Right renal pelvis (tissue), 4 donors: ENCODE results near the gene PPM1M. TPM values are rescaled to one million over a fixed set of nuclear protein-coding genes. Genes with fewer than 3 reads are reported as not detected.
"Not testable (repeated sequence)": the region's sequence is repeated elsewhere in the genome, so short reads cannot be mapped to it uniquely, and the experiment has no call there.

Source experiments
- DNase-seq, 4 donors: peaks; one replicate each; pipeline ENCODE4 v3.0.0-alpha.2; 2013; ENCODE audit warnings: low read depth in 4 of 4, low spot score in 3 of 4, missing footprints in 1 of 4
- polyA plus RNA-seq, 4 donors: library from polyadenylated mRNA; unstranded; fragments of 120-200 nt; gene quantifications; one replicate each; pipeline ENCODE4 v1.2.1, GENCODE V29; 2013; ENCODE audit not compliant: insufficient read length in 4 of 4

The PPM1M gene
- polyA plus RNA-seq, 4 donors = 17.9 to 20.6 (median 20.1) TPM

DNA sequence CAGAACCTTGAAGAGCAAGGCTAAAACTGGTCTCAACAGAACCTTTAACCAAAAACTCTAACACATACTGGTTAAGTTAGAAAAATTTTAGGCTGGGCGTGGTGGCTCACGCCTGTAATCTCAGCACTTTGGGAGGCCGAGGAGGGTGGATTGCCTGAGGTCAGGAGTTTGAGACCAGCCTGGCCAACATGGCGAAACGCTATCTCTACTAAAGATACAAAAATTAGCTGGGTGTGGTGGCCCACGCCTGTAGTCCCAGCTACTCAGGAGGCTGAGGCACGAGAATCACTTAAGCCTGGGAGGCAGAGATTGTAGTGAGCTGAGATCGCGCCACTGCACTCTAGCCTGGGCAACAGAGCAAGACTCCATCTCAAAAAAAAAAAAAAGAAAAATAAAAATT, 26.6 kb downstream of the PPM1M start:
- not testable (repeated sequence) for DNase-seq

DNA sequence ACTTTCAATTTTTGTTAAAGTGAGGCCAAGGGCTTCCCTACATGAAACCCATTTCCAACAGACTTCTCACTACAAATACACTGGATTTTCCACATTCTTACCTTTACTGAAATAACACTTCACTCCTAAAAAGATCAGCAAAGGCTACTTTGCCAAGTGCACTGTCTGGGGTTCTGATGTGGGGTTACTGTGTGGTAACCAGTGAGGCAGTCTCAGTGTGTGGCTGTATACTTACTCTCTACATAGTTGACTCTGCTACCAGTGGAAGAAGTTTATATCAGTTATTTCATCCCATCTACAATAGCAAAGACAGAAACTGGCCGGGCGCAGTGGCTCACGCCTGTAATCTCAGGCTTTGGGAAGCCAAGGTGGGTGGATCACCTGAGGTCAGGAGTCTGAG, 27.3 kb downstream of the PPM1M start:
- DNase-seq = no peak

DNA sequence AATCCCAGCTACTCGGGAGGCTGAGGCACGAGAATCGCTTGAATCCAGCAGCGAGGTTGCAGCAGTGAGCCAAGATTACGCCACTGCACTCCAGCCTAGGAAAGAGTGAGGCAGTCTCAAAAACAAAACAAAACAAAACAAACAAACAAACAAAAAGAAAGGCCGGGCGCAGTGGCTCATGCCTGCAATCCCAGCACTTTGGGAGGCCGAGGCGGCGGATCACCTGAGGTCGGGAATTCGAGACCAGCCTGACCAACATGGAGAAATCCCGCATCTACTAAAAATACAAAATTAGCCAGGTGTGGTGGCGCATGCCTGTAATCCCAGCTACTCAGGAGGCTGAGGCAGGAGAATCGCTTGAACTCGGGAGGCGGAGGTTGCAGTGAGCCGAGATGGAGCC, 29.2 kb downstream of the PPM1M start:
- DNase-seq = not testable (repeated sequence)

DNA sequence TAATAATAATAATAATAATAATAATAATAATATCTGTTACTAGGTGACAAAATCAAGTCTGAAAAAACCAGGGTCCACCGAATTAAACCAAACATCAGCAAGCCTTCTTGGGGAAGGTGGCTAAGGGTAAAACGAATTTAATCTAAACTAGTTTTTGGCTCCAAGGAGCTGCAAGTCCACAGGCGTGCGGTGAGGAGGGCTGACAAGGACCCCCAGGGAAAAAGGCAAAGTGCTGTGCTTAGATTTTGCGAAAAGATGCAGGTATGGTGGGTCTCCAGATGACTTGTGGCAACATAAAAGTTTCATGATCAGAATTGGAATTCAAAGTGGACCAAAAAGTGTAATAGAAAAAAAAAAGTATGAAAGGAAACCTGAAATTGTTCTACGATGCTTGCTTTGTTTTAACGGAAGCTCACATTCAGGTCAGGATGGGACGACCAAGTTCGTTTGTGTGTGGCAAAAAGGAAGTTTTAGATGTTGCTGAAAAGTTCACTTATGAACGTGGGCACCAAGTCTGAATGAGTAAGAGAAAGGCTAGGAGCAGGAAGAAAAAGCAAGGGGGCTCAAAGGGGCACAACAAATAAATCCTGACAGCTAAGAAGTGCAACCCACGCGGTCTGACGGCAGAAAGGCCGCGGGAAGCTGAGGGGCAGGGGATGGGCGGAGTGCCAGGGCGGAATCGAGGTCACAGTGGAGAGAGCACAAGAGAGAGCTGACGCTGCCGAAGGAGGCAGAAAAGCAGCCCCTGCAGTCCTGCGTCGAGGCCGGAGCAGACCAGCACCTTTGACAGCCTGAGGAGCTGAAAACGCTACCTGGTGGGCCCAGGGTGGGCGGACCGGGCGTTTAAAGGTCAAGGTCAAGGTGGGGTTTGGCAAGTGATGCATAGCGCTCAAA, 31.8 kb downstream of the PPM1M start:
- peak in 1 of 4 donors; percentile 53 for DNase-seq

DNA sequence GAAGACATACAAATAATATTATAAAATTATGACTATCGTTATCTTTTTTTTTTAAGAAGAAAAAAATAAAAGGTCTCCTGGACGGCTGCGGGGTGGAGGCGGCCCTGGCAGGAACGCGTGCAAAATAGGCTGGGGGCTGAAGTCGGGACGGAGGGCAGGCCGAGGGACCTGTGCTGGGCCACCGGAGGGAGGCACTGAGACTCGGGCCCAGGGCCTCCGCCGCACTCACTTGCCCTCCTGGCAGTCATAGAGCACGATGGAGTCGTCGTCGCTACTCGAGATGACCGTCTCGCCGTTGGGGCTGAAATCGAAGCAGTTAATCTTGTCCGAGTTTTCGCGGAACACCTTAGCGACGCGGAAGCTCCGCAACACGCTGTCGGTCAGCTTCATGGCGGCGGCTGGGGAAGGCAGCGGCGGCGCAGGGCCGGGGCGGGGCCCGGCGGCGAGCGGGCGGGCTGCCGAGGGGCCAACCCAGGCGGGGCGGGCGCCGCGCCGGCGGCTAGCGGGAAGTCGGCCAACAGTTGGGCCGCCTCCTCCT, 32.5 kb downstream of the PPM1M start:
- DNase-seq = no peak

DNA sequence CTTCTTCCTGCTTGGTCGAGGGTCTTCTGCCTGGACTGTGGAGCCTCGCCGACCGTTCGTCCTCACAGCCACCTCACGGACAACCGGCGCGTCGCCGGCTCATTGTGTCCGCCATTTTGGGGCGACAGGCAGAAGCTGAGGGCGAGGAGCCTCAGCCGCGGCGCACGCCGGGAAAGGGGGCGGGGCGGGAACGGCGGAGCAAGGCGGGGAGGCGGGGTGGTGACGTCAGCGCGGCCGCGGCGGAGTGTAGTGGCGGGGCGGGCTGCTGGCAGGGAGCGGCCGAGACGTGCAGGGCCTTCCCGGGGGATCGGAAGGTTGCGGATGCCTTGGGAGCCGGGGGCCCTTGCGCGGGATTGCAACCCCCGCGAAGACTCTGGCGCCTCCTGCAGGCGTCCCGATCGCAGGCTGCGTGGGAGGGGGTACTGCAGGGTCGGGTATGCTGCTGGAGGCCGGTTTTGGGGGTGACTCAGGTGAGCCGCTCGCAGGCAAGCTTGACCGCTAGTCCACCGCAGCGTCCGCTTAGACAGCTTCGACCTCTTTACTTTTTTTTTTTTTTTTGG, 33.0 kb downstream of the PPM1M start, which contains the start of gene WDR82:
WDR82 (minus strand) TSS at position 140 of the 560 bp plus-strand sequence. CDS start 288 bp downstream, outside the sequence.
- peak; percentile 85 to 92 (median 86) for DNase-seq

DNA sequence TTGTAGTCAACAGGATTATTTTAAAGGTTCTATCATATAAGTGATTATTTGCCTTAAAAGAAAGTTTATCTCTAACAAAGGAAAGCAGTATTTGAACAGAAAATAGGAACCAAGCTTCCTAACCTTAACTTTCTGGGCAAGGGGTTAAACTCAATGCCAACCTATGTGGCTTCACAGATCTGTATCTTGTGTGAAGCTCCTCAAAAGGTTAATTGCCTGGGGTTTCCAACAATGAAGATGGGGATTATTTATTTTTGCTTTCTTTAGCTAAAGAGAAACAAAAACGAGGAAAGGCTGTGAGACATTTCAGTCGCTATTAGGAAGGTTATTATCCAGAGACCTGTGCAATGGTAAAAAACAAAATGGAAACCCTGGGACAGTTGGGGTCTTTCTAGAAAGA, 34.0 kb downstream of the PPM1M start:
- DNase-seq = no peak

DNA sequence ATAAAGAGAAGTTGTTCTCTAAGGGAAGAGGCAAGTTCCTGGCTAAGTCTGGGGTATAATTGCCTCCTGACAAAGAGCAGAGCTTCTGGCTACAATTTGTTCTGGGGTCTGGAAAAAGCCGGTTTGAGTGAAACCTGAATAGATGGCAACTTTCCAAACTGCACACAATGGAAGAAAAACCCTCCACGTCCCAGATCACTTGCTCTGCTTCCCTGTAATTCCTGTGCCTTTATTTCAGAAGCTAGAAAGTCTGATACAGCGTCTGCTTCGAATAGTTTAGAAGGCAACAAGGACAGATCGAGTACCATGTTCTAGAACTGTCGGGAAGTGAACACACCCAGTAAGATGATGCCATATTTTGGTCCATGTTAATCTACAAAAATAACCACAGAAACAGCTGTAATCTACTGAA, 34.5 kb downstream of the PPM1M start:
- no peak for DNase-seq

DNA sequence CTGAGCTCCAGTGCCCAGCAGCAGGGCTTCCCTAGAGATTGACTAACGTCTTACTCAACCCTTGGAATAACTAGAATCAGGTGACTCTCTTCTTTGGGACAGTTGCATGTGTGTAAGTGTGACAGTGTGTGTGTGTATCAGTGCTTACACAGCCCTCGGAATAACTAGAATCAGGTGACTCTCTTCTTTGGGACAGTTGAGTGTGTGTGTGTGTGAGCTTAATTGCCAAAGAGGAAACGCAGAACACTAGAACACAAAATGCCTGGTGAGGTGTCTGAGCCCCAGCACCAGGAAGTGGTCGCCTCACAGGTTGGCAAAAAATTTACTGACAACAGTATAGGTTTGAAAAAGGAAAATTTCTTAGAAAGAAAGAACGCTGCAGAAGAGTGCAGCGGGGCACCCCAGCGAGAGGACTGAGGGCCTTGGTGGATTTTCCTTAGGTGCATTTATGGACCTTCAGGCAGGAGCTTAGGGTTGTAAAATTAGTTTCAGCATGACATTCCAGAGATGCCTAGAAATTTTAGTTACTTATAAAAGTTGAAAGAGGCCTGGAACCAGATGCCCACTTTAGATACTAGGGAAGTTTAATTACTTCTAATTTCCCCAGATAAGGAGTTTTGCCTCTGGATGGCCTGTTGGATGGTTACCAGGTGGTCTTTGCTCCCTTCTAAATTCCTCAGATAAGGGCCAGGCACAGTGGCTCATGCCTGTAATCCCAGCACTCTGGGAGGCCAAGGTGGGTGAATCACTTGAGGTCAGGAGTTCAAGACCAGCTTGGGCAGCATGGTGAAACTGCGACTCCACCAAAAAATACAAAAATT, 36.6 kb downstream of the PPM1M start:
- DNase-seq = no peak

DNA sequence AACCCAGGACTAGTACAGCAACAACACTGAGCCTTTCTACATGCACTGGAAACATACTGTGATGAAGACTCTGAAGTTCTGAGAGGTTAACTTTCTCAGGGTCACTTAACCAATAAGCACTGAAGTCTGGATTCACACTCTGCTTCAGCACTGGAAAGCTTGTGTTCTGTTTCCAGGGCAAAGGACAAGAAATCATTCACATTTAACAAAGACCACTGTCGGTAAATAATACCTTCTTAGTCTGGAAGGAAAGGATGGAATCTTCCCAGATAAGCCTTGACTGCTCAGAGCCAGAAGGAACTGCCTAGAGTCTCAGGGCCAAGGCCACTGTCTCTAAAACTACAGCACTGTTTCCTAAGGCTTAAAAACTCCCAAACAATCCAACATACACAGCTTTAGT, 37.7 kb downstream of the PPM1M start:
- no peak for DNase-seq

DNA sequence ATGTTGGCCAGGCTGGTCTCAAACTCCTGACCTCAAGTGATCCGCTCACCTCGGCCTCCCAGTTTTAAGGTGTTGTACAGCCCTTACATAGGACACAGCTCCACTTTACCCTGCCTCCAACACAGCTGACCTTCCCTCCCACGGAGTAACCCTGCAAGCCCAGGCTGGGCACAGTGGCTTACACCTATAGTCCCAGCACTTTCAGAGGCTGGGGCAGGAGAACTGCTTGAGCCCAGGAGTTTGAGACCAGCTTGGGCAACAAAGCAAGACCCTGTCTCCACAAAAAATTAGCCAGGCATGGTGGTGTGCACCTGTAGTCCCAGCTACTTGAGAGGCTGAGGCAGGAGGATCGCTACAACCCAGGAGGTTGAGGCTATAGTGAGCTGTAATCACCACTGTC, 38.5 kb downstream of the PPM1M start:
- DNase-seq = not testable (repeated sequence)

DNA sequence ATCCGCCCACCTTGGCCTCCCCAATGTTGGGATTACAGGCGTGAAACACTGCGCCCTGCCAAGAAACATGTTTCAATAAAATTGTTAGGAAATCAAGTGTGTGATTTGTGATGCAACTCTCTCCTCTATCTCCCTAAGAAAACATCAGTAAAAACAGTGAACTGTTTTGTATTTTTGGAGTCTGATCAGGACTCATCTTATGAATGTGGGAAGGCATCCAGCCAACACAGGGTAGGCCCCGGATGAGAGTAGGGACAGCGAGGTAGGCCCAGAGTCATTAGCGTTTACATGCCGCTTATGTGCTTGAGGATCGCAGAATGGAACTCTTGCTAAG, 41.2 kb downstream of the PPM1M start:
- DNase-seq = no peak

DNA sequence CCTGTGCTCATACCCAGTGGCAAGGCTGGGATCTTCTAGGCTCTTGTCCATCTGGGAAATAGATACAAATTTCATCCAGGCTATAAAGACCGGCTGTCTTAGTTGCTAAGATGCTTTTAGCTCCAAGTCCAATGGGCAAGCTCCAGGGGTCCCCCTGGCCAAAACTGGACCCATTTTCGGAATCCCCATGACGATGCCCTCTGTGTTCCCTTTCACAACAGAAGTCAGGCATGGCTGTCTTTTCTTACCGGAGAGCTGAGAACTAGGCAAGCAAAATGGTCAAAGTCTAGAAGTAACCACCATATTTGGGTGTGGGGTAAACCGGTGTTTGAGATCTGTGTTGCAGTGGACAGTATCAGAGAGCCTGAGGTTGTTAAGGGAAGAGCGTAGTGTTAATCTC, 43.1 kb downstream of the PPM1M start:
- no peak for DNase-seq

DNA sequence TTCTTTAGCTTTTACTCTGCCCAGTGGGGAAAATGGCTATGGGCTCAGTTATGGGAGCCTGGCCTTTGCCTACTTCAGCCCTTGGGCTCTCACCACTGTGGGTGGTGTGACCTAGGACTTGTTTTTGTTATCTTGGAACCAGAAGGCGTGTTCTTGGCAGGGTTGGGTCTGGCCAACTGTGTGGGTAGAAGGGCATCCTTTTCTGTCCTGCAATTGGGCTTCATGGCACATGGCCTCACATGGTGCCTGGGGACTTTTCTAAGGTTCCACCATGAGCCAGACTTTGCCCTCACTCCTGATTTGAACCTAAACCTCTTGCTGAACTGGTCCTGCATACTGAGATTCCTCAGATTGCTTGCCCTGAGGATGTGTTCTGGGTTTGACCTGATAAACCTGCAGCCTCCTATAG, 43.8 kb downstream of the PPM1M start:
- DNase-seq = no peak

DNA sequence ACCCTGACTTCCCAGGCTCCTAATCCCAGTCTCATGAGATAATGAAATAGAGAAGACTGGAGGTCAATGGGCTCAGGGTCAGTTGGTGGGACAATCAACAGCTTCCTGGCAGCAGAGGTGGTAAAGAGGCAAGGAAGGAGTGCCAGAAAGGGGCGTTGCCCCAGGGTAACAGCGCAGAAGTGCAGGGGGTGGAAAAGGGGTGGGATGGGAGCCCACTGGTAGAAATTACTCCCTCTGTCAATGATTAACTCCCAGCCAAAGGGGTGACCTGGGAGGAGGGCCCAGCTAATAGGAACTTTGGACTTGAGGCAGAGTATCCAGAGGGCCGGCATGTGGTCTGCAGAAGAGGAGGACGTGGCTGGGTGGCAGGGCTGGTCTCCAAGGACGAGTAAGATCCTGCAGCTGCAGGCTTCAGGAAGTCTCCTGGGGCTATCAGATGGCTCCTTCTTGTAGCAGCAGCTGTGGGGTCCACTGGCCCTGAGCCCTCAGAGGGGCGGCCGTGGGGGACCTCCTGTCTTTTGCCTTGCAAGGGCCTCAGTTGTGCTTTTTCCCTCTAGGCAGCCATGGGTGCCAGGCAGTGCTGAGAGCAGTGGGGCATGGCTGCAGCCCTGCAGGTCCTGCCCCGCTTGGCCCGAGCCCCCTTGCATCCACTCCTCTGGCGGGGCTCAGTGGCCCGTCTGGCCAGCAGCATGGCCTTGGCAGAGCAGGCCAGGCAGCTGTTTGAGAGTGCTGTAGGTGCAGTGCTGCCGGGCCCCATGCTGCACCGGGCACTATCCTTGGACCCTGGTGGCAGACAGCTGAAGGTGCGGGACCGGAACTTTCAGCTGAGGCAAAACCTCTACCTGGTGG, 44.4 kb downstream of the PPM1M start:
- DNase-seq = no peak

DNA sequence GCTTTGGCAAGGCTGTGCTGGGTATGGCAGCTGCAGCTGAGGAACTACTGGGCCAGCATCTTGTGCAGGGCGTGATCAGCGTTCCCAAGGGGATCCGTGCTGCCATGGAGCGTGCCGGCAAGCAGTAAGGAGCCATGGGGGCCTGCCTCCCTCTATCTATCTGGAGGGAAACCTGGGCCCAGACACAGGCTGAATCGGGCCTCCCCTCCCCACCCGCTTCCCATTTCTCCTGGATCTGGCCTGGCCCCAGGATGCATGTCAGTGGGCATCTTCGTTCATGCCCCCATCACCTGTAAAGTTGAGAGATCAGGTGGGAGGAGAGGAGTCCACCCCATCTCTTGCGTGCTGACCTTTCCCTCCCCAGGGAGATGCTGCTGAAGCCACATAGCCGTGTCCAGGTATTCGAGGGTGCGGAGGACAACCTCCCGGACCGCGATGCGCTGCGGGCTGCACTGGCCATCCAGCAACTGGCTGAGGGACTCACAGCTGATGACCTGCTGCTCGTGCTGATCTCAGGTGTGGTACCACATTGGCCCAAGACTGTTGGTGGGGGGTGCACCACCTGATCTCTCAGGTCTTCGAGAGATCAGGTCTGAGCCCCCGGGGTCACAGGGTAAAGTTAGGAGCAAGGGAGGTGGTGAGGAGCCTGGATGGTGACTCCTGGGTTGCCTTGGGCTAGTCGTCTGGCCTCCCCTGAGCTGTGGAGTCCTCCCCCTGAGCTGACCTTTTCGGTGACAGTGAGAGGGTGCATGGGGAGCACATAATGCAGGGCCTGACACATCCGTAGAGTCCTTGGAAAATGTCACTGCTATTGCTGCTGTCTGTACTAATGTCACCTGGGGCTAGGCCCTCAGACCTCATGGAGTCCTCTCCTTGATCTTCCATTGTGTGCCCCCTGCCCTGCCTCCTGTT, 45.3 kb downstream of the PPM1M start:
- DNase-seq = no peak

DNA sequence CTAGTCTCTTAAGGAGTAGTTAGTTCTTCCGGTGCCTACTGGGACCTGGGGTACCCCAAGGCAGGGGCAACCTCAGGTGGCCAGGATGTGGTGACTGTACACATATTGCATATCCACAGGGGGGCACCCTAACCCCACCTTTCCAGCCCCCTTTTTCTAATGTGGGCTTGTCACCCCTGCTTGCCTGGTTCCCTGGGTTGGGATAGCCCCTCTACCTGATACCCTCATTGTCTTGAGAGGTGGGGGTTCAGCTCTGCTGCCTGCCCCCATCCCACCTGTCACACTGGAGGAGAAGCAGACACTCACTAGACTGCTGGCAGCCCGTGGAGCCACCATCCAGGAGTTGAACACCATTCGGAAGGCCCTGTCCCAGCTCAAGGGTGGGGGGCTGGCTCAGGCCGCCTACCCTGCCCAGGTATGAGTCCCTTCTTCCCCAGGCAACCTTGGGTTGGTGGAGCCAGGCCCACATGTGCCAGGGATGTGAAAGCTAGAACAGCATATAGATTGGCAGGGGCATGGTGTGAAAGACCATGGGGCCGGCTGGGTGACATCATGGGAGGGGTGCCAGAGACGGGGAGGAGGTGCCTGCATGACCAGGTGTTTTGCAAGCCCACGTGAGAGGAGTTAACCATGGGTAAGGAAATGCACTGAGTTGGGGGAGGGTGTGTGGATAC, 46.1 kb downstream of the PPM1M start:
- DNase-seq = no peak

DNA sequence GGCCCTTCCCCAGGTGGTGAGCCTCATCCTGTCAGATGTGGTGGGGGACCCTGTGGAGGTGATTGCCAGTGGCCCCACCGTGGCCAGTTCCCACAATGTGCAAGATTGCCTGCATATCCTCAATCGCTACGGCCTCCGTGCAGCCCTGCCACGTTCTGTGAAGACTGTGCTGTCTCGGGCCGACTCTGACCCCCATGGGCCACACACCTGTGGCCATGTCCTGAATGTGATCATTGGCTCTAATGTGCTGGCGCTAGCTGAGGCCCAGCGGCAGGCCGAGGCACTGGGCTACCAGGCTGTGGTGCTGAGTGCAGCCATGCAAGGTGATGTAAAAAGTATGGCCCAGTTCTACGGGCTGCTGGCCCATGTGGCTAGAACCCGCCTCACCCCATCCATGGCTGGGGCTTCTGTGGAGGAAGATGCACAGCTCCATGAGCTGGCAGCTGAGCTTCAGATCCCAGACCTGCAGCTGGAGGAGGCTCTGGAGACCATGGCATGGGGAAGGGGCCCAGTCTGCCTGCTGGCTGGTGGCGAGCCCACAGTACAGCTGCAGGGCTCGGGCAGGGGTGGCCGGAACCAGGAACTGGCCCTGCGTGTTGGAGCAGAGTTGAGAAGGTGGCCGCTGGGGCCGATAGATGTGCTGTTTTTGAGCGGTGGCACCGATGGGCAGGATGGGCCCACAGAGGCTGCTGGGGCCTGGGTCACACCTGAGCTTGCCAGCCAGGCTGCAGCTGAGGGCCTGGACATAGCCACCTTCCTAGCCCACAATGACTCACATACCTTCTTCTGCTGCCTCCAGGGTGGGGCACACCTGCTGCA, 46.9 kb downstream of the PPM1M start:
- DNase-seq = no peak
